Parathyroid adenoma (tissue), 2 donors: Measurements from ENCODE around the gene SLC23A1.

Source experiments
- H2AFZ ChIP-seq: fragments of 300-600 bp; sonication (generic); one replicate; pipeline ENCODE4 v1.7.0; 2017; ENCODE audit warnings: antibody characterized with exemption, mild to moderate bottlenecking
- H3K27ac ChIP-seq: fragments of 300-600 bp; sonication (generic); one replicate; pipeline ENCODE4 v1.7.0; 2017
- H3K27me3 ChIP-seq: fragments of 300-600 bp; sonication (generic); one replicate; pipeline ENCODE4 v1.7.0; 2017; ENCODE audit warnings: low read length; ENCODE audit not compliant: control insufficient read depth, insufficient read depth
- H3K36me3 ChIP-seq: fragments of 300-600 bp; sonication (generic); one replicate; pipeline ENCODE4 v1.7.0; 2017; ENCODE audit warnings: low read length; ENCODE audit not compliant: control insufficient read depth, insufficient read depth
- H3K4me1 ChIP-seq: fragments of 300-600 bp; sonication (generic); one replicate; pipeline ENCODE4 v1.7.0; 2017; ENCODE audit warnings: control low read depth
- H3K4me2 ChIP-seq: fragments of 300-600 bp; sonication (generic); one replicate; pipeline ENCODE4 v1.7.0; 2017; ENCODE audit warnings: low read length
- H3K4me3 ChIP-seq: fragments of 300-600 bp; sonication (generic); one replicate; pipeline ENCODE4 v1.7.0; 2017; ENCODE audit warnings: low read depth, low read length
- H3K79me2 ChIP-seq: fragments of 300-600 bp; sonication (generic); one replicate; pipeline ENCODE4 v1.7.0; 2017; ENCODE audit warnings: control low read depth
- H3K9ac ChIP-seq: fragments of 300-600 bp; sonication (generic); one replicate; pipeline ENCODE4 v1.7.0; 2017; ENCODE audit warnings: mild to moderate bottlenecking
- H3K9me3 ChIP-seq: fragments of 300-600 bp; sonication (generic); one replicate; pipeline ENCODE4 v1.7.0; 2017; ENCODE audit warnings: low read length; ENCODE audit not compliant: control insufficient read depth
- TF ChIP-seq, protein P1 (sequence below): fragments of 300-600 bp; sonication (generic); IDR thresholded peaks from one replicate; pipeline ENCODE4 v1.7.0; 2017; ENCODE audit warnings: antibody characterized with exemption, mild to moderate bottlenecking
- donor health status: primary hyperparathyroidism.

Gene SLC23A1

DNA sequence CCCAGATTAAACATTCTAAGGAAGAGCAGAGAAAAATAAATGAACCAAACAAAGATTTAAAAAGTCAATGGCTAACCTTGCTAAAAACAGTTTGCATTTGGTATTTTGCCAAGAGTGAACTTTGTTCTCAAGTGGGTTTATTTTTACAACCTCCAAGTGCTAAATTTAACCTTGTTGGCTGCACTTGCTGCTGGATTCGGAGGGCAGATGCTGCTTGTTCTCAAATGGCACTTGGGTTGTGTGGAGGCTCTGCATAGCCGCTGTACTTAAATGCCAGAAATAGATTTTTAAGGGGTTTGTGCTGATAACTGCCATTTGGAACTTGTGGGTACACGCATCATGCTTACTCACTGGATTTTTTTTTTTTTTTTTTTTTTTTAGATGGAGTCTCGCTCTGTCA lies 34.1 kb upstream of the SLC23A1 start:
- Histone ChIP-seq H3K4me2 (no peak overlapping the region), H3K36me3 (no peaks in the 10 kb centered on the region), H3K79me2 (no peaks in the 10 kb centered on the region), H3K27ac (no peak overlapping the region), H3K9me3 (no peaks in the 10 kb centered on the region), H3K9ac (no peak overlapping the region), H3K27me3 (no peaks in the 10 kb centered on the region), H3K4me1 (no peaks in the 10 kb centered on the region), H2AFZ (no peak overlapping the region), H3K4me3 (no peak overlapping the region)
- TF ChIP-seq, protein P1, sequence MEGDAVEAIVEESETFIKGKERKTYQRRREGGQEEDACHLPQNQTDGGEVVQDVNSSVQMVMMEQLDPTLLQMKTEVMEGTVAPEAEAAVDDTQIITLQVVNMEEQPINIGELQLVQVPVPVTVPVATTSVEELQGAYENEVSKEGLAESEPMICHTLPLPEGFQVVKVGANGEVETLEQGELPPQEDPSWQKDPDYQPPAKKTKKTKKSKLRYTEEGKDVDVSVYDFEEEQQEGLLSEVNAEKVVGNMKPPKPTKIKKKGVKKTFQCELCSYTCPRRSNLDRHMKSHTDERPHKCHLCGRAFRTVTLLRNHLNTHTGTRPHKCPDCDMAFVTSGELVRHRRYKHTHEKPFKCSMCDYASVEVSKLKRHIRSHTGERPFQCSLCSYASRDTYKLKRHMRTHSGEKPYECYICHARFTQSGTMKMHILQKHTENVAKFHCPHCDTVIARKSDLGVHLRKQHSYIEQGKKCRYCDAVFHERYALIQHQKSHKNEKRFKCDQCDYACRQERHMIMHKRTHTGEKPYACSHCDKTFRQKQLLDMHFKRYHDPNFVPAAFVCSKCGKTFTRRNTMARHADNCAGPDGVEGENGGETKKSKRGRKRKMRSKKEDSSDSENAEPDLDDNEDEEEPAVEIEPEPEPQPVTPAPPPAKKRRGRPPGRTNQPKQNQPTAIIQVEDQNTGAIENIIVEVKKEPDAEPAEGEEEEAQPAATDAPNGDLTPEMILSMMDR: no peak

DNA sequence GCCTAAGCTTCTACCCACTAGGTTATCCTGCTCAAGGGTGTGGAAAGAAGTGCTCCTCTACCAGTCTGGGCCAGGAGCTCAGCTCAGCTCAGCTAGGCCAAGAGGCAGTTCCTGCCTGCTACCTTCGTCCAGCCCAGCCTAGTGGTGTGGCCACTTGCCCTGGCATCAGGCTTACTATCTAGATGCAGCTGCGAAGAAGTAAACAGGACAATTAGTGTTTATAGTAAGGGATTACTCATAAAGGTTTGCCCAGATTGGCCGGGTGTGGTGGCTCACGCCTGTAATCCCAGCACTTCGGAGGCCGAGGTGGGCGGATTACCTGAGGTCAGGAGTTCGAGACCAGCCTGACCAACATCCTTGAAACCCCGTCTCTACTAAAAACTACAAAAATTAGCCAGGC lies 33.6 kb upstream of the SLC23A1 start:
- Histone ChIP-seq H3K9ac (no peak overlapping the region), H3K4me2 (no peak overlapping the region), H3K4me3 (no peak overlapping the region), H2AFZ (no peak overlapping the region), H3K4me1 (no peaks in the 10 kb centered on the region), H3K27me3 (no peaks in the 10 kb centered on the region), H3K9me3 (no peaks in the 10 kb centered on the region), H3K27ac (no peak overlapping the region), H3K36me3 (no peaks in the 10 kb centered on the region), H3K79me2 (no peaks in the 10 kb centered on the region)
- TF ChIP-seq, protein P1: no peak

DNA sequence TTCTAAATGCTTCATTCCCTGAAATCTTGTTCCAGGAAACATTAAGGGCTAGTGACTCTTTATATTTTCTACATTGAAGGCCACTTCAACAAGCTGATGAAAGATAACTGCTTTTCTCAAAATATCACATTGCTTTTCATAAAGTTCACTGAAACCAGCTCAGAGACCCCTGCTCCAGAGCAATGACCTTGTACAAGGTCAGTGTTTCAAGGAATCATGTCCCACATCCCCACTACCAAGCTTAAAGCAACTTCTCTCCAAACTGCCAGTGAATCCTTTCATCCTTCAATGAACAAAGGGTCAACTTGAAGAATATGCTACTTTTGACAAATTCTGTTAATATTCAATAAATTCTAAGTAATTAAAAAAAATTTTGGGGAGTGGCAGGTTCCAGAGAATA lies 32.8 kb upstream of the SLC23A1 start:
- H3K4me2 ChIP-seq: no peak overlapping the region
- no peaks in the 10 kb centered on the region for H3K36me3 ChIP-seq
- no peak overlapping the region for H2AFZ ChIP-seq
- H3K27ac ChIP-seq: no peak overlapping the region
- no peaks in the 10 kb centered on the region for H3K4me1 ChIP-seq
- no peaks in the 10 kb centered on the region for H3K27me3 ChIP-seq
- no peaks in the 10 kb centered on the region for H3K79me2 ChIP-seq
- no peak overlapping the region for H3K9ac ChIP-seq
- H3K9me3 ChIP-seq: no peaks in the 10 kb centered on the region
- no peak overlapping the region for H3K4me3 ChIP-seq
- TF ChIP-seq, protein P1: no peak

DNA sequence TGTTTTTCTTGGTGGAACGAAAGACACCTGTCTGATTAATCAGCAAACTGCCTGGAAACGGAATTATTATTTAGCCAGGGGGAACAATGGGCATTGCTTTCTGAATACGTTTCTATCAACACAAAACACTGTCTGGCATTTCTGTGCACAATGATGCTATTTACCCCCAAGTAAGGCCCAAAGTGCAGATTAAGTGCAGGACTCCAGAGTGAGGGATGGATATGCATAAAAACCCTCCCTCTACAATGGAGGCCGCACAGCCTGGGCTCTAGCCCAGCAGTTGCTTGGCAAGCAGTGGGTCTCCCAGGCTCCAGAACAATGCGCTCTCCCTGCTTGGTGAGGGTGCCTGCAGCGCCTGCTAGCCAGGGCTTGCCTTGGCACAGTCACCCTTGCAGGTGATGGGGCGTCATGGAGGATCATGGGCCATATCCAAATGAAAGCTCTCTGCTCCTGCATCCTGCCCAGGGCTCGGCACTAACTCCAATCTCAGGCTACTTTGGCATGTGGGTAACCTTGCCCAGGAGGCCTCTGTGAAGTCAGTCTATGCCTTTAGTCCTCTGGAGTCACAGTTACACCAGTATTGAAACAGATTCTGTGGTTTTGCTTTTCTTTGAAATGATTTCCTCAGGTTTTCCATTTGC lies 32.2 kb upstream of the SLC23A1 start:
- Histone ChIP-seq H3K4me3 (no peak overlapping the region), H3K79me2 (no peaks in the 10 kb centered on the region), H3K4me1 (no peaks in the 10 kb centered on the region), H3K9ac (no peak overlapping the region), H3K27me3 (no peaks in the 10 kb centered on the region), H3K9me3 (no peaks in the 10 kb centered on the region), H3K27ac (no peak overlapping the region), H3K36me3 (no peaks in the 10 kb centered on the region), H3K4me2 (no peak overlapping the region), H2AFZ (no peak overlapping the region)
- TF ChIP-seq, protein P1: no peak

DNA sequence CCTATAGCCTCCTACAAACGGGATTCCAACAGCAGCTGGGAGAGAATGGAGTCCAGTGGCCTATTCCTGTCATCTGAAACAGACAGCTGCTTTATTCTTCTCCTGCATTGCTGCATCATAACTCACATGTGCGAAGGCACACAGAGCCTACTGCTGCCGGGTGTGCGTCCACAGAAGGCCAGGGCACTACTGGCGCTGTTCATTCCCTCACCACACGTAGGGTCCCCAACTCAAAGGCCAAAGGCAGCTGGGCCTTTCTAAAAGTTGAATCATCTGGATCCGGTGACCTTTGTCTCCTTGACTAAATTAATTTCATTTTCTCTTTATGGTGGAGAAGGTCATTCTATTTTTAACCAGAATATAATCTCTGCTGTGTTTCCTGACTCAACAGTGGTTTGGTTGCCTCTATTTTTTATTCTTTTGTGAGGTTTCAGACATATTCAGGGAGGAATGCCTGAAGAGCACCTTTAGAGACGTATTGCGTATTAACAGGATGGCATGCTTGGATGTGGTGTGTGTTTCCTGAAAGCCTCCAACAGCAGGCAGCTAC lies 31.6 kb upstream of the SLC23A1 start:
- H3K9ac ChIP-seq: no peak overlapping the region

More for the DNA sequence above, 31.6 kb upstream of the SLC23A1 start:
- Histone ChIP-seq H3K36me3 (no peaks in the 10 kb centered on the region), H3K79me2 (no peaks in the 10 kb centered on the region), H2AFZ (no peak overlapping the region), H3K9me3 (no peaks in the 10 kb centered on the region), H3K27me3 (no peaks in the 10 kb centered on the region), H3K4me2 (no peak overlapping the region), H3K27ac (no peak overlapping the region), H3K4me1 (no peaks in the 10 kb centered on the region), H3K4me3 (no peak overlapping the region)
- TF ChIP-seq, protein P1: no peak
